ENCODE measurements around the gene PDLIM1.

DNA sequence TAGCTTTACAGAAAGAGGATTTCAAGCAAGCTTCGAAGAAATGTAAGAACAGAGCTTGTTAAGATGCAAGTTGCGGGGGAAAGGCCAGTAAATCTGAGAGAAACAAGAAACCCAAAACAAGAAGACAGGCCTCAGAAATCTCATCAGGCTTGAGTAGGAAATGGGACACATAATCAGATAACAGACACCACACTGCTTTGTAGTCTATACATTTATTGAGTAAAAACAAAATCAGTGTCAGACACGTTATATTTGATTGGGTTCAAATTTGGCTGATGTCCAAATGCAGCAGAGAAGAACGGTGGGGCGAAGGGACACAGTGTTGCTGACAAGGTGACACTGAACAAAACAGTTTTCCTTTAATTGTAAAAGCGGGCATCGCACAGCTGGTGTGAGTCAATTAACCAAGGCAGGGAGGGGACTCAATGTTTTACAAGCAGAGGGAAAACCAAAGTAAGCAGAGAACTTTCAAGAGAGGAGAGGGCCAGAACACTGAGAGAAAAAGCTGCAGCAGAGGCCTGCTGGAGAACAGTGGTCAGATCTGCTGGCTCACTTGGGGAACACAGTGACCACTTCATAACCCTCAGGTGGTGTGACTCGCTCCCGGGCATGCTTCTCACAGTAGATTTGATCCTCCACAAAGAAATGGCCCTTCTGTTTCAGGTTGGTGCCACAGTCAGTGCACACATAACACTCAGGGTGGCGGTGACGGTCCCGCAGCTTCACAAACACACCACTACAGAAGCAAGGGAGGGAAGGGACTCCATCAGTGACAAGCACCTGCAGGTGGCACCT is 53.2 kb downstream of the PDLIM1 start:
- no peak for TF ChIP-seq GLIS3 (CRISPR knock-in tag; IDR thresholded peaks at IDR 0.05)
- TF ChIP-seq, protein P1, sequence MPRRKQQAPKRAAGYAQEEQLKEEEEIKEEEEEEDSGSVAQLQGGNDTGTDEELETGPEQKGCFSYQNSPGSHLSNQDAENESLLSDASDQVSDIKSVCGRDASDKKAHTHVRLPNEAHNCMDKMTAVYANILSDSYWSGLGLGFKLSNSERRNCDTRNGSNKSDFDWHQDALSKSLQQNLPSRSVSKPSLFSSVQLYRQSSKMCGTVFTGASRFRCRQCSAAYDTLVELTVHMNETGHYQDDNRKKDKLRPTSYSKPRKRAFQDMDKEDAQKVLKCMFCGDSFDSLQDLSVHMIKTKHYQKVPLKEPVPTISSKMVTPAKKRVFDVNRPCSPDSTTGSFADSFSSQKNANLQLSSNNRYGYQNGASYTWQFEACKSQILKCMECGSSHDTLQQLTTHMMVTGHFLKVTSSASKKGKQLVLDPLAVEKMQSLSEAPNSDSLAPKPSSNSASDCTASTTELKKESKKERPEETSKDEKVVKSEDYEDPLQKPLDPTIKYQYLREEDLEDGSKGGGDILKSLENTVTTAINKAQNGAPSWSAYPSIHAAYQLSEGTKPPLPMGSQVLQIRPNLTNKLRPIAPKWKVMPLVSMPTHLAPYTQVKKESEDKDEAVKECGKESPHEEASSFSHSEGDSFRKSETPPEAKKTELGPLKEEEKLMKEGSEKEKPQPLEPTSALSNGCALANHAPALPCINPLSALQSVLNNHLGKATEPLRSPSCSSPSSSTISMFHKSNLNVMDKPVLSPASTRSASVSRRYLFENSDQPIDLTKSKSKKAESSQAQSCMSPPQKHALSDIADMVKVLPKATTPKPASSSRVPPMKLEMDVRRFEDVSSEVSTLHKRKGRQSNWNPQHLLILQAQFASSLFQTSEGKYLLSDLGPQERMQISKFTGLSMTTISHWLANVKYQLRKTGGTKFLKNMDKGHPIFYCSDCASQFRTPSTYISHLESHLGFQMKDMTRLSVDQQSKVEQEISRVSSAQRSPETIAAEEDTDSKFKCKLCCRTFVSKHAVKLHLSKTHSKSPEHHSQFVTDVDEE (CRISPR knock-in tag; IDR thresholded peaks at IDR 0.05): no peak
